Peyer's patch (tissue), 4 donors: ENCODE measurements around the gene C9orf43.

ENCODE experiments used
- CTCF ChIP-seq, 6 experiments: fragments of 450-650 bp in 4 of 6; fragments of 200-600 bp in 2 of 6; sonication (generic) in 1 of 6; IDR thresholded peaks; one replicate each; pipeline ENCODE4 v1.5.1; 2017 to 2019; ENCODE audit warnings: antibody characterized with exemption in 6 of 6, mild to moderate bottlenecking in 3 of 6, moderate library complexity in 1 of 6
- POLR2A ChIP-seq, 2 donors: fragments of 450-650 bp; IDR thresholded peaks; one replicate each; pipeline ENCODE4 v1.5.1; 2017; ENCODE audit warnings: antibody characterized with exemption in 2 of 2, mild to moderate bottlenecking in 2 of 2, moderate library complexity in 2 of 2

DNA sequence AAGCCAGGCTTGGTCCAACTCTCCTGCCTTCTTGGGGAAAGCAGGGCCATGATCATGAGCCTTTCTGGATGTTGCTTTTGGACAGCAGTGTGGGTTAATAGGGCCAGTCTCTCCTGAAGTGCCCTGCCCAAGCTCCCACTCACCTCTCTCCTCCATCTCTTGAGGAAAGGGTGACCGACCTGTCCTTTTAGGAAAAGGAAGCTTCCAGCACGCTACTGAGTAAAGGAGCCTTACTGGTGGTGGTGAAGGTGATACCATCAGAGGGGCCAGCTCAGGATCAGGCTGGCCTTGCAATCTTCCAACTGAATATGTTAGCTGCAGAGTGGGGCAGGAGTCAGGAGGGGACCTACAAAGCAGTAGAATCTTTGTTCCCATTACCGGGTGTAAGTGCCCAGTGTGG, 50.7 kb downstream of the C9orf43 start:
- TF ChIP-seq POLR2A (IDR thresholded peaks at IDR 0.05) (no peak), CTCF (IDR thresholded peaks at IDR 0.05) (no peak)
